HepG2 (cell line): Measurements from ENCODE around the gene ATIC. TPM values are rescaled to one million over a fixed set of nuclear protein-coding genes. Genes with fewer than 3 reads are reported as not detected.

Experiments
- CENPT ChIP-seq: sonication (generic); formaldehyde crosslinking; IDR thresholded peaks from 2 replicates; pipeline ENCODE4 v1.8.0; 2022; ENCODE audit warnings: low read depth, mild to moderate bottlenecking, moderate library complexity, missing genetic modification reagents
- GMEB1 ChIP-seq: sonication (generic); formaldehyde crosslinking; IDR thresholded peaks from 2 replicates; pipeline ENCODE4 v1.5.1; 2020; ENCODE audit warnings: missing genetic modification reagents, mild to moderate bottlenecking, borderline replicate concordance
- HNRNPH1 ChIP-seq: fragments of 200-400 bp; formaldehyde crosslinking; optimal IDR thresholded peaks from 2 replicates; pipeline ENCODE3; 2017; ENCODE audit warnings: mild to moderate bottlenecking, low read depth, low read length
- IRF2 ChIP-seq: IDR thresholded peaks from 2 replicates; pipeline ENCODE4 v1.6.1; 2018; ENCODE audit warnings: missing genetic modification reagents, missing compliant biosample characterization
- MLLT10 ChIP-seq: sonication (generic); formaldehyde crosslinking; IDR thresholded peaks from 2 replicates; pipeline ENCODE4 v1.4.0; 2020; ENCODE audit warnings: missing genetic modification reagents
- MYPOP ChIP-seq: sonication (generic); formaldehyde crosslinking; IDR thresholded peaks from 2 replicates; pipeline ENCODE4 v1.8.1; 2023; ENCODE audit warnings: mild to moderate bottlenecking, moderate library complexity, missing genetic modification reagents
- NONO ChIP-seq, 2 experiments: fragments of 450-650 bp in 1 of 2; sonication (generic) in 1 of 2; formaldehyde crosslinking in 1 of 2; IDR thresholded peaks in 1 of 2; conservative IDR thresholded peaks in 1 of 2; 2 replicates each; pipeline versions ENCODE4 v1.6.1 to v1.8.0; 2017 to 2022; ENCODE audit warnings: mild to moderate bottlenecking in 1 of 2, missing genetic modification reagents in 1 of 2, moderate library complexity in 1 of 2
- PHF5A ChIP-seq: IDR thresholded peaks from one replicate; pipeline ENCODE4 v1.6.1; 2018; ENCODE audit warnings: low read depth, missing genetic modification reagents; ENCODE audit not compliant: unreplicated experiment
- POLR2G ChIP-seq: fragments of 200-400 bp; formaldehyde crosslinking; IDR thresholded peaks from 2 replicates; pipeline ENCODE4 v1.6.1; 2018; ENCODE audit warnings: mild to moderate bottlenecking, low read depth, low read length, moderate library complexity
- RBM22 ChIP-seq: fragments of 200-400 bp; formaldehyde crosslinking; optimal IDR thresholded peaks from 2 replicates; pipeline ENCODE3; 2017; ENCODE audit warnings: mild to moderate bottlenecking, low read length, moderate library complexity
- RFX1 ChIP-seq: fragments of 450-650 bp; IDR thresholded peaks from 2 replicates; pipeline ENCODE4 v1.6.1; 2017
- SMYD3 ChIP-seq: sonication (generic); formaldehyde crosslinking; IDR thresholded peaks from 2 replicates; pipeline ENCODE4 v1.8.1; 2023; ENCODE audit warnings: mild to moderate bottlenecking, missing genetic modification reagents
- TOPORS ChIP-seq: sonication (generic); formaldehyde crosslinking; IDR thresholded peaks from 2 replicates; pipeline ENCODE4 v1.8.0; 2023; ENCODE audit warnings: mild to moderate bottlenecking, missing genetic modification reagents
- ZBED4 ChIP-seq: sonication (generic); formaldehyde crosslinking; IDR thresholded peaks from 2 replicates; pipeline ENCODE4 v1.4.0; 2020; ENCODE audit warnings: missing genetic modification reagents, borderline replicate concordance
- ZNF33B ChIP-seq: sonication (generic); formaldehyde crosslinking; IDR thresholded peaks from 2 replicates; pipeline ENCODE4 v1.5.1; 2020; ENCODE audit warnings: mild to moderate bottlenecking, missing genetic modification reagents
- ZNF547 ChIP-seq: sonication (generic); formaldehyde crosslinking; IDR thresholded peaks from 2 replicates; pipeline ENCODE4 v1.5.1; 2020; ENCODE audit warnings: mild to moderate bottlenecking, missing genetic modification reagents
- ZNF580 ChIP-seq: IDR thresholded peaks from 2 replicates; pipeline ENCODE4 v1.6.1; 2016; ENCODE audit warnings: low read depth, borderline replicate concordance
- ZNF766 ChIP-seq: sonication (generic); formaldehyde crosslinking; IDR thresholded peaks from 2 replicates; pipeline ENCODE4 v1.5.0; 2020; ENCODE audit warnings: missing genetic modification reagents, borderline replicate concordance
- ZXDC ChIP-seq: sonication (generic); formaldehyde crosslinking; IDR thresholded peaks from 2 replicates; pipeline ENCODE4 v1.5.0; 2020; ENCODE audit warnings: mild to moderate bottlenecking, missing genetic modification reagents
- polyA plus RNA-seq, 8 experiments: library from polyadenylated mRNA; depleted of rRNA in 3 of 8; stranded (reverse) in 7 of 8; unstranded in 1 of 8; fragments of >200 nt; fragmentation: Illumina TruSeq in 4 of 8; extraction: Trizol in 4 of 8; gene quantifications; 2 replicates each; pipeline versions ENCODE4 v1.2.1 to v1.2.3, GENCODE V29; 2011 to 2016; ENCODE audit warnings: low read depth in 4 of 8, missing spikeins in 1 of 8, mixed read lengths in 1 of 8; ENCODE audit not compliant: insufficient read depth in 1 of 8
- total RNA-seq, 5 experiments: library from RNA; depleted of rRNA; stranded (reverse); fragments of >200 nt; fragmentation: Illumina TruSeq; extraction: Trizol; gene quantifications; 2 replicates each; pipeline ENCODE4 v1.2.3, GENCODE V29; 2016; ENCODE audit warnings: low read depth in 1 of 5

The ATIC gene
- total and polyA plus RNA-seq, 2 of the 13 experiments (the other 11 are each of a cell fraction or from before 2014, with no cell fraction given), result 89.8 to 146 TPM

- peak; percentile 35; the same call in 1 of the 2 replicates for TF ChIP-seq ZNF547
- peak; percentile 6; the same call in 1 of the 2 replicates for TF ChIP-seq IRF2 (CRISPR knock-in tag)
- TF ChIP-seq SMYD3, result peak; percentile 89; the same call in 1 of the 2 replicates
- 0 out of 2 replicates have a peak, but pooled peaks have one; percentile 38 for TF ChIP-seq ZNF33B (CRISPR knock-in tag)
- TF ChIP-seq PHF5A (CRISPR knock-in tag), result peak; percentile 90
- peak; percentile 90 for TF ChIP-seq POLR2G
- TF ChIP-seq MLLT10 (CRISPR knock-in tag), result no peak
- TF ChIP-seq MYPOP (CRISPR knock-in tag), result no peak; the same call in 1 of the 2 replicates
- TF ChIP-seq CENPT (CRISPR knock-in tag), result no peak
- TF ChIP-seq ZNF580, result no peak
- TF ChIP-seq HNRNPH1, result peak; percentile 91
- no peak for TF ChIP-seq ZBED4
- 0 out of 2 replicates have a peak, but pooled peaks have one; percentile 51 for TF ChIP-seq ZNF766 (CRISPR knock-in tag)
- peak; percentile 81; the same call in 1 of the 2 replicates for TF ChIP-seq TOPORS
- TF ChIP-seq RFX1, result no peak
- TF ChIP-seq ZXDC (CRISPR knock-in tag), result no peak
- 0 out of 2 replicates have a peak, but pooled peaks have one; percentile 31 for TF ChIP-seq GMEB1 (CRISPR knock-in tag)
- peak; percentile 100 for TF ChIP-seq RBM22
- TF ChIP-seq NONO (IDR thresholded peaks at IDR 0.05), result no peak
- TF ChIP-seq NONO (CRISPR knock-in tag; conservative IDR thresholded peaks at IDR 0.05), result peak; percentile 52; the same call in 1 of the 2 replicates
Measured at GRCh38 chr2:215358891-215359575, 47.2 kb downstream of the ATIC start (continued).
